Left cardiac atrium (tissue), 4 donors: Measurements from ENCODE around the gene CYP27B1. TPM values are rescaled to one million over a fixed set of nuclear protein-coding genes. Genes with fewer than 3 reads are reported as not detected.
"Not testable (repeated sequence)": the region's sequence is repeated elsewhere in the genome, so short reads cannot be mapped to it uniquely, and the experiment has no call there.

Source experiments
- ATAC-seq, 2 donors: fragments of 200-7000 bp; cut with Tn5 transposase; one replicate each; pipeline ENCODE4 v1.9.1; 2020; ENCODE audit warnings: mild to moderate bottlenecking in 2 of 2, moderate library complexity in 2 of 2
- DNase-seq: peaks from one replicate; pipeline ENCODE4 v3.0.0-alpha.2; 2020
- intact Hi-C, 2 donors: fragments of 100-400 bp; cut with DNase I; formaldehyde crosslinking; loops; one replicate each; pipeline versions ENCODE4 v1.14.1 to v1.15.1; 2022 to 2023
- microRNA-seq, 2 donors: library from miRNA; unstranded; fragments of <30 nt; microRNA quantifications; one replicate each; pipeline ENCODE4 v1.2.0, GENCODE V29; 2020
- total RNA-seq, 2 donors: library from RNA; stranded (reverse); fragmentation: NEBNext Ultra II Directional; extraction: Animal tissue kit (Norgen Biotek cat#: 25700); gene quantifications; one replicate each; pipeline ENCODE4 v1.2.1, GENCODE V29; 2021
- donor health status: DM: no; HTN: yes; CAD: no.
- donor health status: DM: no; HTN: yes; CAD: no; lungs with severe emphysema.
- donor health status: DM: yes; HTN: yes; CAD: no.
- donor health status: Dilated cardiomyopathy.

Gene CYP27B1
- total RNA-seq, 2 donors from 2014 or later = 0.44 to 1.5 TPM

DNA sequence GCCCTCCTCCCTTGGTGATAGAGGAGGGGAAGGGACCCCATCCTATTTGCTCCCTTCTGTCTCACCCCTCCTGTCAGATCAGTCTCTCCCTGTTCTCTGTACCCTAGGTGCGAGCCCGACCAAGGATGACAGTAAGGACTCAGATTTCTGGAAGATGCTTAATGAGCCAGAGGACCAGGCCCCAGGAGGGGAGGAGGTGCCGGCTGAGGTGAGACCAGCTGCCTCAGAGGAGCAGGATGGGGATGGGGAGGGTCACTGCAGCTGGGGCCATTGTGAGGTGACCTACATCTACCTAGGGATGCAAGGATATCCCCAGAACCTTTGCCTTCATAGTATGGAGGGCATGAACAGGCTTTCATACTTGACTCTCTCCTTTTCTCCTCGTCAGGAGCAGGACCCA, 50.6 kb downstream of the CYP27B1 start:
- DNase-seq (no peak), ATAC-seq (no peak)
- intact Hi-C loops = no loop called here

DNA sequence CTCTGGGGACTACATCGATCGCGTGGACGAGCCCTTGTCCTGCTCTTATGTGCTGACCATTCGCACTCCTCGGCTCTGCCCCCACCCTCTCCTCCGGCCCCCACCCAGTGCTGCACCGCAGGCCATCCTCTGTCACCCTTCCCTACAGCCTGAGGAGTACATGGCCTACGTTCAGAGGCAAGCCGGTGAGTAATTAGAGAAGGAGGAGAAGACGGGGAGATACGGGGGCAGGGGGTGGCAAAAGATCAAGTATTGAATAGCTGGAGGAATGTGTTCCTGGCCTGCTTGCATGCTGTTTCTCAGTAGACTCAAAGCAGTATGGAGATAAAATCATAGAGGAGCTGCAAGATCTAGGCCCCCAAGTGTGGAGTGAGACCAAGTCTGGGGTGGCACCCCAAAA, 51.1 kb downstream of the CYP27B1 start:
- ATAC-seq (no peak), DNase-seq (no peak)
- intact Hi-C loops = no loop called here

DNA sequence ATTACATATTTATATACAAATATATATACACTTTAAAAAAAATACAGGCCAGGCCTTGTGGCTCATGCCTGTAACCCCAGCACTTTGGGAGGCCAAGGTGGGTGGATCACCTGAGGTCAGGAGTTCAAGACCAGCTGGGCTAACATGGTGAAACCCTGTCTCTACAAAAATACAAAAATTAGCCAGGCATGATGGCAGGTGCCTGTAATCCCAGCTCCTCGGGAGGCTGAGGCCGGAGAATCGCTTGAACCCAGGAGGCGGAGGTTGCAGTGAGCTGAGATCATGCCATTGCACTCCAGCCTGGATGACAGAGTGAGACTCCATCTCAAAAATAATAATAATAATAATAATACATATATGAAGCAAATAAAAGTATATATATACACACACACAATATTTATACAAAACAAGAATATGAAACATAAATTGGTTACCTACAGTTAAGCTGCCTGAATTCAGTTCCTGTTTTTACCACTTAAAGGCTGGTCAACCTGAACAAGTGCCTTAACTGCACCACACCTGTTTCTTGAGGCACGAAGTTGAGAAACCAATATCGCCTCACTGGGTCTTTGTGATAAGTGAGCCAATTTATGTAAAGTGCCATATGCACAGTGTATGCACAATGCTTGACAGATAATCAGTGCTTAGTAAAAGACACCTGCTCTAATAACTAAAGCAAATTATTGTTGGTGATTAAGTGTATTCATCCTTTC, 51.7 kb downstream of the CYP27B1 start:
- ATAC-seq, intact Hi-C loops, DNase-seq: not testable (repeated sequence)

DNA sequence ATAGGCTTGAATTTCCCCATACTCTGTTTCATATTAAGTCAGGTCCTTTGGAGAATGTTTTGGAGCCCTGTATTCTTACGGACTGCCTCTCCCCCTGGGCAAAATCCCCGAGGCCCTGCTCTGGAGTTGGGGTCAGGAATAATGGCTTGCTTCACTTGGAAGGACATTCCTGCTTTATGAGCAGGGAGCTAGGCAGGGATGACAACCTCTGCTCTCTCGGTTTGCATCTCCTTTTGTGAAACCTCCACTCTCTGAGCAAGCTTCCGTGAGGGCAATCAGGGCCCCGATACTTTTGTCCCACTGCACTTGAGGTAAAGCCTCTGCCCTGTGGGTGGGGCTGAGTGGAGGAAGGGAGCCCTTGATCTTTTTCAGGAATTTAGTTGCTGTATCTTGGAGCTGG, 53.7 kb downstream of the CYP27B1 start:
- ATAC-seq (no peak), DNase-seq (no peak)
- intact Hi-C loops = no loop called here

DNA sequence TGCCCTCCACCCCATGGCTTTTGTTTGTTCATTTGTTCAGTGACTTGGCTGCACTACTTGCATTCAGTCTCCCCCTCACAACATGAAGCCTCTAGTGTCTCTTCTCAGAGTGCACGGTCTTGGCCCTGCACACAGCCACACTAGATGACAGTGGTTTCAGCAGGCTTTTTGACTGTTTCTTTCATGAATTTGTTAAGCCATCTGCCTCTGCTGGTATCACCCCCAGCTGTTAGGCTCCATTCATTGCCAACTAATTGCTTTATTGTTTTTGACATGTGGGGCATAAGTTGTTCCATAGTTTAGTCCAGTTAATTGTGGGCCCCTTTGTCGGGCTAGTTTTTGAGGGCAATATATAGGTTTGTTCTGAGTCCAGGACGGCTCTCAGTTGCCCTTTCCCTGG, 54.2 kb downstream of the CYP27B1 start:
- ATAC-seq = no peak
- no peak for DNase-seq
- intact Hi-C loops = no loop called here

Small RNAs within 50 kb of the gene (microRNA-seq; reads per million reads assigned to microRNA genes)
- gene MIR6759 = 0 reads per million in 2 donors

Other genes starting within 250 kb of the CYP27B1 start
- gene DDIT3, start 246.6 kb downstream of the CYP27B1 start, total RNA-seq = 10 to 100 TPM; 20.0 to 31.7 TPM
- gene MBD6, start 244.3 kb downstream of the CYP27B1 start, total RNA-seq = 10 to 100 TPM; 35.7 to 41.5 TPM
- gene DCTN2, start 219.9 kb downstream of the CYP27B1 start, total RNA-seq = 10 to 100 TPM; 80.5 to 96.7 TPM
- under 1 TPM; 0.10 to 0.18 TPM for gene KIF5A, start 217.0 kb downstream of the CYP27B1 start, total RNA-seq
- 10 to 100 TPM; 15.3 to 16.1 TPM for gene PIP4K2C, start 175.9 kb downstream of the CYP27B1 start, total RNA-seq
- gene DTX3, start 162.3 kb downstream of the CYP27B1 start, total RNA-seq = 10 to 100 TPM; 24.5 to 25.3 TPM
- gene ARHGEF25, start 155.6 kb downstream of the CYP27B1 start, total RNA-seq = 10 to 100 TPM; 13.7 to 17.3 TPM
- gene B4GALNT1, start 133.9 kb downstream of the CYP27B1 start, total RNA-seq = 1 to 10 TPM; 2.4 to 3.3 TPM
- gene OS9, start 72.9 kb downstream of the CYP27B1 start, total RNA-seq = 100 to 1,000 TPM; 160 to 163 TPM
- gene AGAP2, start 28.3 kb downstream of the CYP27B1 start, total RNA-seq = 1 to 10 TPM; 3.2 to 5.0 TPM
- 10 to 100 TPM; 34.9 to 37.1 TPM for gene TSPAN31, start 22.0 kb downstream of the CYP27B1 start, total RNA-seq
- 10 to 100 TPM; 45.2 to 62.0 TPM for gene CDK4, start 14.8 kb downstream of the CYP27B1 start, total RNA-seq
- gene MARCHF9, start 12.0 kb downstream of the CYP27B1 start, total RNA-seq = 10 to 100 TPM; 11.7 to 15.0 TPM
- gene METTL1, start 5.0 kb upstream of the CYP27B1 start, total RNA-seq = 10 to 100 TPM in 1 of 2 donors, 1 to 10 TPM in 1; 7.2 to 16.0 TPM
- gene EEF1AKMT3, start 5.5 kb upstream of the CYP27B1 start, total RNA-seq = 1 to 10 TPM; 2.9 to 3.3 TPM
- gene TSFM, start 15.7 kb upstream of the CYP27B1 start, total RNA-seq = 10 to 100 TPM; 29.2 to 38.1 TPM
- gene AVIL, start 51.7 kb upstream of the CYP27B1 start, total RNA-seq = 1 to 10 TPM; 2.7 to 2.8 TPM
- gene CTDSP2, start 79.7 kb upstream of the CYP27B1 start, total RNA-seq = 10 to 100 TPM; 90.6 to 97.1 TPM
- gene ATP23, start 174.5 kb upstream of the CYP27B1 start, total RNA-seq = 1 to 10 TPM; 7.6 to 9.4 TPM